Suprapubic skin (tissue), 4 donors: ENCODE data around the gene HOXB4.
A peak's percentile ranks its signal among the peaks of the same experiment; 100 is the strongest.

ENCODE experiments used
- EP300 ChIP-seq: sonication (generic); formaldehyde crosslinking; IDR thresholded peaks from one replicate; pipeline ENCODE4 v1.6.1; 2017; ENCODE audit warnings: antibody characterized with exemption
- POLR2A ChIP-seq, 2 donors: fragments of 450-650 bp; IDR thresholded peaks; one replicate each; pipeline ENCODE4 v1.6.1; 2017; ENCODE audit warnings: antibody characterized with exemption in 2 of 2, mild to moderate bottlenecking in 2 of 2, moderate library complexity in 2 of 2
- POLR2AphosphoS5 ChIP-seq, 3 donors: sonication (generic); formaldehyde crosslinking; IDR thresholded peaks; one replicate each; pipeline ENCODE4 v1.6.1; 2017; ENCODE audit warnings: antibody characterized with exemption in 3 of 3
- TF ChIP-seq, protein P1 (sequence below), 2 donors: fragments of 200-600 bp in 1 of 2; fragments of 450-650 bp in 1 of 2; sonication (generic) in 1 of 2; IDR thresholded peaks; one replicate each; pipeline ENCODE4 v1.5.1; 2016 to 2019; ENCODE audit warnings: antibody characterized with exemption in 2 of 2, mild to moderate bottlenecking in 1 of 2, moderate library complexity in 1 of 2

DNA sequence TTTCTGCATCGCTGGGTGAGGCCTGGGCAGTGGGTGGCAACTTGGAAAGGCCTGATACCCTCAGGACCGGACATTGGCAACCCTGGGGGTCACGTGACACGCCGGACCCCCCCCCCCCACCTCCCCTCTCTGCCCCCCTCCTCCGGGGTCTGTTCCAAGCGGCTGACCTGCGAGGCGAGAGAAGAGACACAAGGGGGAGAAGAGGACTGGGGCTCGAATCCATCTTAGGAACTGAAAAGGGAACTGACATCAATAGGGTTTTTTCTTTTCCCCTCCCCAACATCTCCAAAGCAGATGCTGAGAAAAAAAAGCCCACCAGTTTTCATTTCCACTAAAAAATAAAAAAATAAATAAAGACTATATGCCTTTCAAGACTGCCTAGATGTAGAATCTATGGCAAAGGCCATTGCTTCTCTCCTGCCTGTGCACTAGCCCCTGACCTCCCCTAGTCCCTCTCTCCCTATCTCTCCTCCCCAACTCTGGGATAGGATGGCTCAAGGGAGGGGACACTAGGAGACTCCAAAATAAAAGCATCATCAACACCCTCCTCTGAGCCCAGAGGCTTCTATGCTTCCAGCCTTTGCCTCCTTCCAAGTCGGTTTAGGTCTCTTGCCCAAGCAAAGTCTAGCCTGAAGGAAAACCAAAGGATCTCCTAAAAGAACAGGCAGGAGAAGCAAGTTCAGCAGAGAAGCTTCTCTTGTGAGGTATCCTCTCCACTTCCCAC, 25.5 kb downstream of the HOXB4 start:
- no peak for TF ChIP-seq POLR2A (IDR thresholded peaks at IDR 0.05)
- TF ChIP-seq, protein P1, sequence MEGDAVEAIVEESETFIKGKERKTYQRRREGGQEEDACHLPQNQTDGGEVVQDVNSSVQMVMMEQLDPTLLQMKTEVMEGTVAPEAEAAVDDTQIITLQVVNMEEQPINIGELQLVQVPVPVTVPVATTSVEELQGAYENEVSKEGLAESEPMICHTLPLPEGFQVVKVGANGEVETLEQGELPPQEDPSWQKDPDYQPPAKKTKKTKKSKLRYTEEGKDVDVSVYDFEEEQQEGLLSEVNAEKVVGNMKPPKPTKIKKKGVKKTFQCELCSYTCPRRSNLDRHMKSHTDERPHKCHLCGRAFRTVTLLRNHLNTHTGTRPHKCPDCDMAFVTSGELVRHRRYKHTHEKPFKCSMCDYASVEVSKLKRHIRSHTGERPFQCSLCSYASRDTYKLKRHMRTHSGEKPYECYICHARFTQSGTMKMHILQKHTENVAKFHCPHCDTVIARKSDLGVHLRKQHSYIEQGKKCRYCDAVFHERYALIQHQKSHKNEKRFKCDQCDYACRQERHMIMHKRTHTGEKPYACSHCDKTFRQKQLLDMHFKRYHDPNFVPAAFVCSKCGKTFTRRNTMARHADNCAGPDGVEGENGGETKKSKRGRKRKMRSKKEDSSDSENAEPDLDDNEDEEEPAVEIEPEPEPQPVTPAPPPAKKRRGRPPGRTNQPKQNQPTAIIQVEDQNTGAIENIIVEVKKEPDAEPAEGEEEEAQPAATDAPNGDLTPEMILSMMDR (IDR thresholded peaks at IDR 0.05) = no peak
- TF ChIP-seq EP300 = no peak
- peak in 1 of 3 donors; percentile 14 for TF ChIP-seq POLR2AphosphoS5 (IDR thresholded peaks at IDR 0.05)
